Measurements from ENCODE around the gene HOMER2.
"Not testable (repeated sequence)": the region's sequence is repeated elsewhere in the genome, so short reads cannot be mapped to it uniquely, and the experiment has no call there.

The HOMER2 gene

GRCh38 chr15:82964890-82965289 lies 12.4 kb upstream of the HOMER2 start:
- DNase-seq (ENCODE audit: low read depth) = no peak

GRCh38 chr15:82963471-82964341 lies 11.2 kb upstream of the HOMER2 start:
- no peak for DNase-seq (ENCODE audit: low read depth)

- no peak for DNase-seq (ENCODE audit: low read depth)
Measured at GRCh38 chr15:82960766-82961165, 8.2 kb upstream of the HOMER2 start.

GRCh38 chr15:82959423-82959822 lies 6.9 kb upstream of the HOMER2 start:
- no peak for DNase-seq (ENCODE audit: low read depth)

- no peak for DNase-seq (ENCODE audit: low read depth)
Measured at GRCh38 chr15:82958638-82959037, 6.1 kb upstream of the HOMER2 start.

- no peak for DNase-seq (ENCODE audit: low read depth)
Measured at GRCh38 chr15:82951472-82952157, 905 bp downstream of the HOMER2 start.

- DNase-seq (ENCODE audit: low read depth) = no peak
Measured at GRCh38 chr15:82950746-82951370, 1.7 kb downstream of the HOMER2 start.

GRCh38 chr15:82950295-82950694 lies 2.2 kb downstream of the HOMER2 start:
- no peak for DNase-seq (ENCODE audit: low read depth)

GRCh38 chr15:82946155-82946701 lies 6.3 kb downstream of the HOMER2 start:
- no peak for DNase-seq (ENCODE audit: low read depth)

- no peak for DNase-seq (ENCODE audit: low read depth)
Measured at GRCh38 chr15:82945326-82945725, 7.2 kb downstream of the HOMER2 start.

- DNase-seq (ENCODE audit: low read depth) = no peak
Measured at GRCh38 chr15:82944821-82945220, 7.7 kb downstream of the HOMER2 start.

- no peak for DNase-seq (ENCODE audit: low read depth)
Measured at GRCh38 chr15:82944056-82944455, 8.5 kb downstream of the HOMER2 start.

- no peak for DNase-seq (ENCODE audit: low read depth)
Measured at GRCh38 chr15:82943176-82943575, 9.3 kb downstream of the HOMER2 start.

- DNase-seq (ENCODE audit: low read depth) = no peak
Measured at GRCh38 chr15:82942691-82943090, 9.8 kb downstream of the HOMER2 start.

GRCh38 chr15:82939678-82940077 lies 12.8 kb downstream of the HOMER2 start:
- not testable (repeated sequence) for DNase-seq (ENCODE audit: low read depth)

- DNase-seq (ENCODE audit: low read depth) = no peak
Measured at GRCh38 chr15:82937712-82938058, 14.8 kb downstream of the HOMER2 start.

GRCh38 chr15:82936966-82937711 lies 15.4 kb downstream of the HOMER2 start:
- DNase-seq (ENCODE audit: low read depth) = no peak

GRCh38 chr15:82935382-82935781 lies 17.1 kb downstream of the HOMER2 start:
- DNase-seq (ENCODE audit: low read depth) = no peak

GRCh38 chr15:82934100-82934880 lies 18.2 kb downstream of the HOMER2 start:
- DNase-seq (ENCODE audit: low read depth) = no peak

GRCh38 chr15:82933576-82933975 lies 18.9 kb downstream of the HOMER2 start:
- no peak for DNase-seq (ENCODE audit: low read depth)

- no peak for DNase-seq (ENCODE audit: low read depth)
Measured at GRCh38 chr15:82931221-82931620, 21.3 kb downstream of the HOMER2 start.

All from activated T-helper 9 cell treated with anti-CD3 and anti-CD28 coated beads, Interleukin-2, amount 50 U/mL, for 16 hours (primary cell).